IPS-15b (cell line): Measurements from ENCODE around the gene TTYH3.
"Not testable (repeated sequence)": the region's sequence is repeated elsewhere in the genome, so short reads cannot be mapped to it uniquely, and the experiment has no call there.

ENCODE experiments used
- H3K27me3 ChIP-seq: one replicate; pipeline ENCODE4 v1.6.1; 2013; ENCODE audit warnings: low read length; ENCODE audit not compliant: control insufficient read depth, insufficient read depth
- H3K36me3 ChIP-seq: one replicate; pipeline ENCODE4 v1.6.1; 2013; ENCODE audit warnings: low read length; ENCODE audit not compliant: control insufficient read depth, insufficient read depth
- H3K4me1 ChIP-seq: one replicate; pipeline ENCODE4 v1.6.1; 2013; ENCODE audit warnings: mild to moderate bottlenecking, low read length; ENCODE audit not compliant: control insufficient read depth, insufficient read depth
- H3K4me3 ChIP-seq: one replicate; pipeline ENCODE4 v1.5.1; 2013; ENCODE audit warnings: low read depth, low read length
- H3K9ac ChIP-seq: one replicate; pipeline ENCODE4 v1.6.1; 2013; ENCODE audit warnings: low read depth, mild to moderate bottlenecking, low read length
- H3K9me3 ChIP-seq: one replicate; pipeline ENCODE4 v1.6.1; 2013; ENCODE audit warnings: mild to moderate bottlenecking, low read length; ENCODE audit not compliant: control insufficient read depth, insufficient read depth

TTYH3 gene

DNA sequence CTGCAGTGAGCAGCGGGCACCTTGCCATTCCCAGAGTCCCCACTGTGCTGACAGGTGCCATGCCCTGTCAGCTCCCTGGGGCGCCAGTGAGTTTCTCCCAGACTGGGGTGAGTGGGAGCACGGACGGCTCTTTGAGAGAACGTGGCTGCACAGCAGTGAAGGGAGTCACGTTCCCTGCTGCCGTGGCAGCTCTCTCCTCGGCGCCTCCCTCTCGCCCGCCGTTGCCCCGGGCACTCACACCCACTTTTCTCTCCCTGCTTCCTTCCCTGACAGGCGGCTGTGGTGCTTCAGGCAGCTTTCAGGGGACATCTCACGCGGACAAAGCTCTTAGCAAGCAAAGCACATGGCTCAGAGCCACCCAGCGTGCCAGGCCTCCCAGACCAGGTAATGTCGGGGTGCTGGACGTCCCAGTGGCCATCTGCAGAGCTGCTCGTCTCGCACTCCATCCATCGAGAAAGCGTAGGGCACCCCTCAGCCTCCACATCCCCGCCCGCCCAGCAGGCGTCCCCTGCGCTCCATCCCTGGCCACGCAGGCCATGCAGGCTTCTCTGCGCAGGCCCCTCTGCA lies 27.1 kb upstream of the TTYH3 start:
- Histone ChIP-seq H3K27me3 (no peaks in the 10 kb centered on the region), H3K36me3 (no peaks in the 10 kb centered on the region), H3K4me3 (no peak overlapping the region), H3K4me1 (no peaks in the 10 kb centered on the region), H3K9me3 (no peaks in the 10 kb centered on the region), H3K9ac (no peak overlapping the region)

- Histone ChIP-seq H3K4me1 (no peaks in the 10 kb centered on the region), H3K27me3 (no peaks in the 10 kb centered on the region), H3K9ac (no peak overlapping the region), H3K4me3 (no peak overlapping the region), H3K9me3 (no peaks in the 10 kb centered on the region), H3K36me3 (no peaks in the 10 kb centered on the region)
Observed at GRCh38 chr7:2605608-2606538, 25.9 kb upstream of the TTYH3 start.

DNA sequence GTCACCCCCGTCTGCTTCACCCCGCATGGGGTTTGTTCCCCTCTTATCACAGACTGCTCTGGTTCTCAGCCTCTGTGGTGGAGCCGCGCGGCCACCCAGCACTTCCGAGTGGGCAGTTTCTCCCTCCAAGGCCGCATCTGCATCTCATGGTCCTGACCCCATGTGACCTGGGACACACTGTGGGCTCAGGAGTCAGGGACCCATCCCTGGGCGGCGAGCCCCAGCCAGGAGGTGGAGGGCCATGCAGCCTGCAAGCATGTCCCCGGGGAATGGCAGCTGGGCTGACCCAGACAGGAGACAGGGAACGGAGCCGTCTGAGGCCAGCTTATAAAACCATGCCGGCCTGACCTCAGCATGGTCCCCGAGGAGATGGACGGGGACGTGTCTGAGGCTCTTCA lies 25.2 kb upstream of the TTYH3 start:
- no peak overlapping the region for H3K4me3 ChIP-seq
- H3K36me3 ChIP-seq, result no peaks in the 10 kb centered on the region
- H3K4me1 ChIP-seq, result no peaks in the 10 kb centered on the region
- H3K9ac ChIP-seq, result no peak overlapping the region
- H3K27me3 ChIP-seq, result no peaks in the 10 kb centered on the region
- H3K9me3 ChIP-seq, result no peaks in the 10 kb centered on the region

- Histone ChIP-seq H3K4me1 (peaks cover 3% of the 10 kb centered on the region), H3K9ac (peak overlapping the region; percentile 54), H3K36me3 (no peaks in the 10 kb centered on the region), H3K9me3 (no peaks in the 10 kb centered on the region), H3K4me3 (no peak overlapping the region), H3K27me3 (no peaks in the 10 kb centered on the region)
Observed at GRCh38 chr7:2607122-2607922, 24.5 kb upstream of the TTYH3 start.

GRCh38 chr7:2607923-2608904 lies 23.6 kb upstream of the TTYH3 start:
- no peaks in the 10 kb centered on the region for H3K27me3 ChIP-seq
- H3K36me3 ChIP-seq, result no peaks in the 10 kb centered on the region
- no peaks in the 10 kb centered on the region for H3K9me3 ChIP-seq
- peak overlapping the region; percentile 54 for H3K9ac ChIP-seq
- no peak overlapping the region for H3K4me3 ChIP-seq
- peaks cover 5% of the 10 kb centered on the region for H3K4me1 ChIP-seq

DNA sequence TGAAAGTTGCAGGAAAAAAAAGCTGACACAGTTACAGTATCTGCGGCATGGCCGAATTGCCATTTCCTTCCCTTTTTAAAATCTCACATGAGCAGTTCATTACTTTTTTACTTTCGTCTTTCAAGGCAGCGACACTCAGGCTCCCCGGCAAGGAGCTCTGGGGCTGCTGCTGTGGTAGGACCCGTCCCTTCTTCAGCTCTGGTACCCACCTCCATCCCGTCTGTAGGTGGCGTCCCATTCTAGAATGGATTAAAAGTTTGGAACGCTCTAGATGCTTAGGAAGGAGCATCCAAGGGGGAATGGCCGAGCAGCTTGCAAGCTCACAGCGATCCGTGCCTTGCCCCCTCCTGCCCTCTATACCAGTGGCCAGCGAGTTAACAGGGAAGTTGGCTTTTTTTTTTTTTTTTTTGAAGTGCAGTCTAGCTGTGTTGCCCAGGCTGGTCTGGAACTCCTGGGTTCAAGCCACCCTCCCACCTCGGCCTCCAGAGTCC lies 22.8 kb upstream of the TTYH3 start:
- H3K4me3 ChIP-seq, result no peak overlapping the region
- no peaks in the 10 kb centered on the region for H3K36me3 ChIP-seq
- H3K4me1 ChIP-seq, result peaks cover 5% of the 10 kb centered on the region
- no peaks in the 10 kb centered on the region for H3K9me3 ChIP-seq
- H3K9ac ChIP-seq, result no peak overlapping the region
- no peaks in the 10 kb centered on the region for H3K27me3 ChIP-seq

DNA sequence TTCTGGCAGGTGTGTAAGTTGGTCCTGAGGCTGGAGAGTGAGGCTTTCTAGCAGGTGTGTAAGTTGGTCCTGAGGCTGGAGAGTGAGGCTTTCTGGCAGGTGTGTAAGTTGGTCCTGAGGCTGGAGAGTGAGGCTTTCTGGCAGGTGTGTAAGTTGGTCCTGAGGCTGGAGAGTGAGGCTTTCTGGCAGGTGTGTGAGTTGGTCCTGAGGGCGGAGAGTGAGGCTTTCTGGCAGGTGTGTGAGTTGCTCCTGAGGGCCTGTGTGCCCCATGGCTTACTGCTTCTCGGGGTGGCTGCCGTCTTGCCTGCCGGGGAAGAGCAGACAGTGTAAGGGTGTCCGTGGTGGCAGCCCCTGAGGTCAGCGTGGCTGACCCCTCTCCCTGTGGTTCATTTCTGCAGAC lies 22.1 kb upstream of the TTYH3 start:
- not testable (repeated sequence) for H3K4me1 ChIP-seq, H3K27me3 ChIP-seq, H3K4me3 ChIP-seq, H3K9me3 ChIP-seq, H3K9ac ChIP-seq, H3K36me3 ChIP-seq

DNA sequence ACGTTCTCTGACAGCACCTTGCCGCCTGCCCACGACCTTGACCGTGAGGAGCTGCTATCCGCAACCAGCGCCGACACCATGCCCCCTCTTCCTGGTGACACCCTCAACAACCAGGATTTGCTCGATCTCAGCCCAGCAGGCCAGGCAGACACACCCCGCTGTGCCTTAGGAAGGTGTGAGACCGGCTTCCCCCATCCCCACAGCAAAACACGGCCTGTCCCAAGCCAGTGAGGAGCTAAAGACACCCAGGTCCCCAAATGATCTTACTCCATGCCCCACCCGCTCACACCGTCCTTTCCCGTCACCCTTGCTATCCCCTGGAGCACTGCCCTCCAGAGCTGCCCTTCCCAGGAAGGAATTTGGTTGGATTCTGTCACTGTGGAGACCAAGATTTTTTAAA lies 21.3 kb upstream of the TTYH3 start:
- Histone ChIP-seq H3K36me3 (no peaks in the 10 kb centered on the region), H3K27me3 (no peaks in the 10 kb centered on the region), H3K9ac (no peak overlapping the region), H3K9me3 (no peaks in the 10 kb centered on the region), H3K4me3 (no peak overlapping the region), H3K4me1 (peaks cover 5% of the 10 kb centered on the region)

DNA sequence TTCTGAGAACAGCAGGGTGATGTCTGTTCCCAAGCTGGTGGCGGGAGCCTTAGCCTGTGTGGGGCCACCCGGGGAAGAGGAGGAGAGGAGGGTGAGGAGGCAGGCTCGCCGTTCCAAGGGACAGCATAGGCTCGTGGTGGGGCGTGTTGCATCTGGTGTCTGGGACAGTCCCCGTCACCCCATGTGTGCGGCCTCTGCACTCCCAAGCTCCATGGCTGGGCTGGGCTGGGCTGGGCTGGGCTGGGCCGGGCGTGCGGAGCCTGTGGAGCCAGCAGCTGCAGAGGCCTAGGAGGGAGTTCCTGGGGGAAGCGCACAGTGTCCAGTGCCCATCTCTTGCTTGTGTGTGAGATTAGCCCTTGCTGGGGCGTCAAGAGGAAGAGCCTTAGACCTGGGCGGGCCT lies 20.9 kb upstream of the TTYH3 start:
- Histone ChIP-seq H3K9ac (no peak overlapping the region), H3K36me3 (no peaks in the 10 kb centered on the region), H3K4me1 (peaks cover 5% of the 10 kb centered on the region), H3K9me3 (no peaks in the 10 kb centered on the region), H3K4me3 (no peak overlapping the region), H3K27me3 (no peaks in the 10 kb centered on the region)

- Histone ChIP-seq H3K4me3 (no peak overlapping the region), H3K27me3 (no peaks in the 10 kb centered on the region), H3K36me3 (no peaks in the 10 kb centered on the region), H3K9me3 (no peaks in the 10 kb centered on the region), H3K4me1 (peaks cover 5% of the 10 kb centered on the region), H3K9ac (no peak overlapping the region)
Observed at GRCh38 chr7:2611401-2611800, 20.4 kb upstream of the TTYH3 start.

- peaks cover 7% of the 10 kb centered on the region for H3K4me1 ChIP-seq
- H3K27me3 ChIP-seq, result no peaks in the 10 kb centered on the region
- no peaks in the 10 kb centered on the region for H3K36me3 ChIP-seq
- no peak overlapping the region for H3K9ac ChIP-seq
- no peaks in the 10 kb centered on the region for H3K9me3 ChIP-seq
- H3K4me3 ChIP-seq, result no peak overlapping the region
Observed at GRCh38 chr7:2611922-2612321, 19.9 kb upstream of the TTYH3 start.
